Smooth muscle cell of the brain vasculature (primary cell): ENCODE data around the gene USP2.

Experiments used
- DNase-seq: peaks from one replicate; pipeline ENCODE4 v3.0.0-alpha.2; 2012; ENCODE audit warnings: low read depth, low spot score

The USP2 gene

DNA sequence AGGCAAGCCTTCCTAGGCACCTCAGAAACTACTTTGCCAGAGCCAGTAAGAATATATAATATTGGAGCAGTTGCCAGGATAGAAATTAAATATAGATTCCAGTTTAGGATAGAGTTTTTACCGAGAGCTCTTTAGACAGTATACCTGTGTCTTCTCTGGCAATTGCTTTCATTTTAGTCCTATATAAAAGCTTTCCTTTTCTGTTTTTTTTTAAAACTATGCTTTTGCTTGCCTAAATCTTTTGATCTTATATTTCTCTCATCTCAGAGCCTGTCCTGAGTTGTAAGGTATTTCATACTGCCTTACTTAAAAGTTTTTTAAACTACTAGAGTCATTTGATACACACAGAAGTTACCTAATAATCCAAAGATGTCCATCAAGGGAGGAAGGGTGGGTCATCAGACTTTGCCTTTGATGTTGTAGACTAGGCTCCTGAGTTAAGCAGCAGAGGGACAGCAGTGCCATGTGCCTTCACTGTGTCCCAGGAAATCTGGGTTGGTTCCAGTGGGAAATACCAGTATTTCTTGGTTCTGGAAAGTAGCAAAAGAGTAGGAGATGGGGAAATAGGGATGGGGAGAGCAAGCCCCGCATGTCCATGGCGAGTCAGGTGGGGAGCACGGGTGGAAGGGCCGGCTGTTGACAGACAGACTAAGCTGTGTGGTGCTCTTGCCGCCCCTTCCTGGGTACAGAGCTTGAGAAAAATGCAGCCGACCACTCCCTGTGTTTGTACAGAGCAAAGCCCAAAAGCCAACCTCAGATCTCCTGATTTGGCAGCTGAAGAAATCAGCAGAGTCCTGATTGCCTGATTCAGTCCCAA, 75.7 kb downstream of the USP2 start:
- DNase-seq: no peak
